Ishikawa (cell line): ENCODE data around the gene CALU.

ENCODE experiments used
- CEBPB ChIP-seq: IDR thresholded peaks from 2 replicates; pipeline ENCODE4 v1.6.1; 2012
- CREB1 ChIP-seq: IDR thresholded peaks from 2 replicates; pipeline ENCODE4 v1.6.1; 2012; ENCODE audit warnings: low read depth
- EGR1 ChIP-seq: IDR thresholded peaks from 2 replicates; pipeline ENCODE4 v1.6.1; 2012
- EP300 ChIP-seq: IDR thresholded peaks from 2 replicates; pipeline ENCODE4 v1.6.1; 2012; ENCODE audit warnings: borderline replicate concordance
- FOXM1 ChIP-seq: IDR thresholded peaks from 2 replicates; pipeline ENCODE4 v1.6.1; 2012; ENCODE audit warnings: low read depth, borderline replicate concordance
- MAX ChIP-seq: IDR thresholded peaks from 2 replicates; pipeline ENCODE4 v1.6.1; 2012
- NFIC ChIP-seq: IDR thresholded peaks from 2 replicates; pipeline ENCODE4 v1.6.1; 2012
- RAD21 ChIP-seq: IDR thresholded peaks from 2 replicates; pipeline ENCODE4 v1.6.1; 2012; ENCODE audit warnings: low read depth
- REST ChIP-seq: IDR thresholded peaks from 2 replicates; pipeline ENCODE4 v1.6.1; 2012; ENCODE audit warnings: low read depth, mild to moderate bottlenecking
- TAF1 ChIP-seq: IDR thresholded peaks from 2 replicates; pipeline ENCODE4 v1.6.1; 2012; ENCODE audit warnings: low read depth, mild to moderate bottlenecking
- TCF12 ChIP-seq: IDR thresholded peaks from 2 replicates; pipeline ENCODE4 v1.6.1; 2012; ENCODE audit warnings: low read depth
- TEAD4 ChIP-seq: IDR thresholded peaks from 2 replicates; pipeline ENCODE4 v1.6.1; 2012
- USF1 ChIP-seq: IDR thresholded peaks from 2 replicates; pipeline ENCODE4 v1.6.1; 2012
- YY1 ChIP-seq: IDR thresholded peaks from 2 replicates; pipeline ENCODE4 v1.6.1; 2012; ENCODE audit warnings: low read depth
- ZBTB7A ChIP-seq: IDR thresholded peaks from 2 replicates; pipeline ENCODE4 v1.6.1; 2012; ENCODE audit warnings: low read depth

Gene CALU

GRCh38 chr7:128731184-128731583 lies 8.0 kb upstream of the CALU start:
- no peak for TF ChIP-seq REST
- no peak for TF ChIP-seq CEBPB
- no peak for TF ChIP-seq NFIC
- TF ChIP-seq YY1, result no peak
- no peak for TF ChIP-seq RAD21
- TF ChIP-seq TAF1, result no peak
- TF ChIP-seq EP300, result no peak
- TF ChIP-seq FOXM1, result no peak
- TF ChIP-seq ZBTB7A, result no peak
- no peak for TF ChIP-seq TEAD4
- no peak for TF ChIP-seq EGR1
- TF ChIP-seq USF1, result no peak
- TF ChIP-seq CREB1, result no peak
- TF ChIP-seq TCF12, result no peak
- TF ChIP-seq MAX, result no peak

DNA sequence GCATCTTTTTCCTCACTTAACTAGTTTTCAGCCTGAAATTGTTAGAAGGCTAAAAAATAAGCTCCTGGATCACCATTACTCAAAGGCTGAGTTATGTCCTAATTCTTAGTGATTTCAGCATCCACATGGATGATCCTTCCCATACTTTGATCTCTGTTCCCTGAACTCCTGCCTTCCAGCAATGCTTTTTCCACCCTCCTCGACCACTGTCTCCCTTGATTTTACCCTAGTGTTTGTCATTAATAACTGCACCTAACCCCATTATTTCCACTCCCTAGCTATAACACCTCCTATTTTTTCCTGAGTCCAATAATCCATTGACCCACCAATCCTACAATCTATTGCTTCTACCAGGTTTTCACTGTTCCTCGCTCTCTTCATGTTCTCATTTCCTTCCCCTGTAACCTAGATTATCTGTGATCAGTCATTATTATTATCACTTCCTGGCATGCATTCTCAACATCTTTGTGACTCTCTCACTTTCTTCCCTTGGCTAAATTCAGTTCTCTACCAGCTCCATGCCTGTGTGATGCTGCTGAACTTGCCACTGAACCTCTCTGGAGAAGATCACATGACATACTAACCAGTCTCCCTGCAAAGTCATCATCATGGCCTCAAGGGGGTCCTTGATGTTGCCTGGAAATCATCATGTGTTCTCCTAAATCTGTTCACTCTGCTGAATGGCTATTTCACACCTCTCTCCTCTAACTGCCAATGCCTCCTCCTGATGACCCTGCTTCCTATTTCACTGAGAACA lies 6.5 kb upstream of the CALU start:
- TF ChIP-seq TCF12 (no peak), EGR1 (no peak)

GRCh38 chr7:128733278-128733645 lies 5.9 kb upstream of the CALU start:
- no peak for TF ChIP-seq CREB1
- TF ChIP-seq YY1, result no peak
- no peak for TF ChIP-seq USF1
- TF ChIP-seq EP300, result no peak
- no peak for TF ChIP-seq MAX
- TF ChIP-seq TCF12, result no peak
- no peak for TF ChIP-seq CEBPB
- TF ChIP-seq TAF1, result no peak
- TF ChIP-seq ZBTB7A, result no peak

DNA sequence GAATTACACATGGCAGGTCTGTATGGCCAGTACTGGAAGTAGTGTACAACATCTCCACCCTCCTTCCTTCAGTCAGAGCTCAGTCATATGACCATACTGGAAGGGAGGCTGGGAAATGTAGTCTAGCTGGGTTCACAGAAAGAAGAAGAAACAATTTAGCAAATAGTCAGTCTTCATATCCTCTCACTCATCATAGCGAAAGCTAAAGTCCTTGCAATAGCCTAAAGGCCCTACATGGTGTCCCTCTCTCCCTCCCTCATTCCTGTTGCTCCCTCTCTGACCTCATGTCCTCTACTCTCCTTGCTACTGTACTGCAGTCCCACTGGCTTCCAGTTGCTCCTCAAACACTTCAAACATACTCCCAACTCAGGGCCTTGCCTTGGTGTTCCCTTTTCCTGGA lies 4.3 kb upstream of the CALU start:
- TF ChIP-seq CEBPB (no peak), ZBTB7A (no peak), USF1 (peak; percentile 78), CREB1 (no peak), RAD21 (no peak)

DNA sequence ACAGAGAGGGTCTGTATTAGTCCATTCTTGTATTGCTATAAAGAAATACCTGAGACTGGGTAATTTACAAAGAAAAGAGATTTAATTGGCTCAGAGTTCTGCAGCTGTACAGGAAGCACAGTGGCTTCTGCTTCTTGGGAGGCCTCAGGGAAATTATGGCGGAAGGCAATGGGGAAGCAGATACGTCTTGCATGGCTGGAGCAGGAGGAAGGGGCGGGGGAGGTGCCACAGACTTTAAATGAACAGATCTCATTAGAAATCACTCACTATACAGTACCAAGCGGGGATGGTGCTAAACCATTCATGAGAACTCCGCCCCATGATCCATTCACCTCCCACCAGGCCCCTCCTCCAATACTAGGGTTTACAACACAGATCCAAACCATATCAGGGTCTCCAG lies 3.7 kb upstream of the CALU start:
- TF ChIP-seq TAF1, result no peak
- TF ChIP-seq MAX, result no peak

- TF ChIP-seq MAX (no peak), FOXM1 (no peak), TAF1 (no peak), EP300 (no peak), CREB1 (no peak), EGR1 (no peak), TEAD4 (no peak), USF1 (no peak), NFIC (no peak), TCF12 (no peak), RAD21 (no peak), CEBPB (no peak), REST (no peak)
Observed at GRCh38 chr7:128737441-128737840, 1.7 kb upstream of the CALU start.
